Stimulated activated CD8-positive, alpha-beta memory T cell treated with anti-CD3 and anti-CD28 coated beads, Interleukin-7, amount 100 ng/mL, for 48 hours (primary cell): ENCODE results near the gene TAS1R1.

Experiments used
- DNase-seq, 2 donors: peaks; one replicate each; pipeline ENCODE4 v3.0.0-alpha.2; 2020; ENCODE audit warnings: low read depth in 1 of 2; ENCODE audit errors: extremely low read depth in 1 of 2

The TAS1R1 gene

DNA sequence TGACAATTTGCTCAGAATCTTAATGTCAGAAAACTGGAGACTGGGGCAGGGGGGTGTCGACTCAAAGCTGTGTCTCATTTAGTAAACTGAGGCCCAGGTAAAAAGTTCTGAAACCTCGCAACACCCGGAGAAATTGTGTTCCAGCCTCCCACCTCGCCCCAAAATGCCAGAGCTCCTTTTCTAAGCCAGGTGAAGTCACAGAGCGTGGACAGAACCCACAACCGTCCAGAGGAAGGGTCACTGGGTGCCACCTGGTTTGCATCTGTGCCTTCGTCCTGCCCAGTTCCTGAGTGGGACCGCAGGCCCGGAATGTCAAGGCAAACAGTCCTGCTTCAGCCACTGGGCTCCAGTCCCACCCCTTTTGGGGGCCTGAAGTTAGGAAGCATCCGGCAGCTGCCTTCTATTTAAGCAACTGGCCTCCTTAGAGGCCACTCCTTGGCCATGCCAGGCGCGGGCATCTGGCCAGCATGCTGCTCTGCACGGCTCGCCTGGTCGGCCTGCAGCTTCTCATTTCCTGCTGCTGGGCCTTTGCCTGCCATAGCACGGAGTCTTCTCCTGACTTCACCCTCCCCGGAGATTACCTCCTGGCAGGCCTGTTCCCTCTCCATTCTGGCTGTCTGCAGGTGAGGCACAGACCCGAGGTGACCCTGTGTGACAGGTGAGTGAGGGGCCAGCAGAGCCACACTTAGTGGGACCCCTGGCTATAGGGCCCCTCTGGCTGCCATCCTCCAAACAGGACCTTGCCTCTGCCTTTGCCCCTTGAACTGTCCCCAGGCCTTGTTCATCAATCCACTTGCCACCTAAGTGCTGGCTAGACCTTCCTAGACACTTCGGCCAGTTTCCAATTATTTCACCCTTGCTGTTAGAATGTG, at the start of gene TAS1R1:
TSS of gene TAS1R1 (plus strand) at position 401 of the 872 bp plus-strand sequence. CDS start at position 468, 67 bp downstream.
- no peak for DNase-seq

DNA sequence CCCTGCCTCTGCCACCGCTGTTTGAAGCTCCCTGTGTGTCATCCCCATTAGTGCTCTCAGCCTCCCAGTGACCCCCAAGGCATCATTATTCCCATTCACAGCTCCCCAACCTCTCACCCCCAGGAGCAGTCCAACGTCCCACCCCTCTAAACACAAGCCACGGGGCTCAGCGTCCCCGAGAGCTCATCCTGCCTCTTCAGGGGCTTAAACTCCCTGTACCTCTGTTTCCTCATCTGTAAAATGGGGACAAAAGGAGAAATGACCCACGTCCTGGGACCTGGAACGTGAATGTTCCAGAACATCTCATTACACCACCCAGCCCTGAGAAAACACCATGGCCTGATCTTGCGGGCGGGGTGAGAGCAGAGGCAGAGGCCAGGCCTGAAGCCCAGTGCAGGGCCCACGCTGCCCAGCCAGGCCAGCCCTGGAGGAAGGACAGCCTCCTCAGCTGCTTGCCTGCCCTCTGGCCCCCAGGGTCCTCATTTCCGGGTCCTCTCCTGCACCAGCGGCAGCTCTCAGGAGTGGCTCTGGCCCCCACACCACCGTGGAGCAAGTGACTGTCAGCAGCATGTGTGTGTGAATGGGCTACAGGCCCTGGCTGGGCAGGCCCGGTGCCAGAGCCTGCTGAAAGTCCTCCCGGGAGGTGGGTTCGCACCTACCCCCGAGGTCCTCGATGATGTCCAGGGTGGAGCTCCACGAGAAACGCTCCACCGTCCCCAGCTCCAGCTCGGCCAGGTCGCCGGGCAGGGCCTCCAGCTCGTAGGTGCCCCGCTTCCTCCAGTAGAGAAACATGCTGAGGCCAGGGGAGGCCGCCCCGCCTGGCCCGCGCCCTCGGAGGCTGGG, 49.5 kb upstream of the TAS1R1 start:
- no peak for DNase-seq

DNA sequence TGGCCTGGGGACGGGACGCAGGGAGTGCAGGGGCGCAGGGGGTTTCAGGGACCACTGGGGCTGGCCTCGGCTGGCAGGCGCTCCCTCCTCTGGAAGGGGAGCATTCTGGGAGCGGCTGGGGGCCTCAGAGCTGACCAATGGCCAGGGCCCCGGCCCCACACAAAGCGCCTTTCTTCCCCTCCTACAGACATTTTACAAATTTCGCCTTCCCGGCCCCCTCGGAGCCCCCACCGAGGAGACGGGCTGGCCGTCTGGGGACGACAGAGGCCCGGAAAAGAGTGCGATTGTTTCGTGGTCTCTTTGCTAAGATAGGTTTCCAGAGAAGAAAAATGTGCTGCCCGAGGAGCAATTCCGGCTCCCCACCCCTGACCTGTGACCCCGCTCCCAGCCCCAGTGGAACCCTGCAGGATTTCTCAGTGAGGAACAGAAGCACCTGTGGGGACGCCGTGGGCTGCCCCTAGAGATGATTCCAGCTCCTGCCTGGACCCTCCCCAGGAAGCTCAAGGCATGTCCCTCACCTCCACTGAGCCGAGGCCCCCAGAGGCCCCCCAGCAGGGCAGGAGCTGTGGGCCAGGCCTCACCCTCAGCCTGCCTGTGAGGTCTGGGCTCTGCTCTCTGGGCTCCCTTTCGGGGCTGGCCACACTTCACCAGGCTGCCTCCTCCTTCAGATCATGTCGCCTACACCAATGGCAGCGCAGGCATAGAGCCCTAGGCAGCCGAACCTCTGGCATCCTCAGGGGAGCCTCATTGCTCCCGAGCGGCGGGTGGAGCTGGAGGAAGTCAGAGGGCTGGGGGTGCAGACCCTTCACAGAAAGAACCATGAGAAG, 48.7 kb upstream of the TAS1R1 start:
- no peak for DNase-seq

DNA sequence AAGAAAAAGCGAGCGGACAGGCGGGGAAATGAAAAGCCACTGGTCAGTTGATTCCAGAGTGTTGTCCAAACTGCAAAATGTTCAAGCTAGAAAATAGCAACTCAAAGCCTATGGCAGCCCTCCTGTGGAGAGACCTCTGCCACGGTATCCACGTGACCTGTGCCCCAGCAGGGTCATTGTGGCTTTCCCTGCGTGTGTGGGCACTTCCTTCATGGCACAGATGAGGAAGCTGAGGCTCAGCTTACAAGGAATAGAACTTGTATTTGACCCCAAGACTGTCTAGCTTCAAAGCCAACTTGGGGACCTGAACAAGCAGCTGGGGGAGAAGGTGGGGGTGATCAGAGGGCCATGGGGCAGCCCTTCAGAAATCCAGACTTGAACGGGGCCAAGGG, 48.1 kb upstream of the TAS1R1 start:
- no peak for DNase-seq

DNA sequence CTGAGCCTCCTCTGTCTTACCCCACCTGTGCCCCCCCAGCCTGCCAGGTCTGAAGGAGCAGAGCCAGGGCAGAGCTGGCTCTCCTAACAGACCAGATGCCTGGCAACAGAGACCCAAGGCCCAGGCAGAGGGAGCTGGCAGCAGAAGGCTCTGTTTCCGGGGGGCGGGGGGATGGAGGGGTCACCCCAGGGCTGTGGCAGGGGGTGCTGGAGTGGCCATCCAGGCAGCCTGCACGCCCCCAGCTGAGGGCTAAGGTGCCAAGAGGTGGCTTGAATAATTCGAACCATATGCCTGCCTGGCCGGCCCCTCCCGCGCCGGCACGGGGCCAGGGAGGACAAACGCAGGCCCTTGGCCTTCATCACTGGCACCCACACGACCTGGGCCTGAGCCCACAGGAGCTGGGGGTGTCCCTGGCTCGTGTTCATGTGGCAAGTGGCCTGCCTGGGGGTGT, 47.6 kb upstream of the TAS1R1 start:
- no peak for DNase-seq

DNA sequence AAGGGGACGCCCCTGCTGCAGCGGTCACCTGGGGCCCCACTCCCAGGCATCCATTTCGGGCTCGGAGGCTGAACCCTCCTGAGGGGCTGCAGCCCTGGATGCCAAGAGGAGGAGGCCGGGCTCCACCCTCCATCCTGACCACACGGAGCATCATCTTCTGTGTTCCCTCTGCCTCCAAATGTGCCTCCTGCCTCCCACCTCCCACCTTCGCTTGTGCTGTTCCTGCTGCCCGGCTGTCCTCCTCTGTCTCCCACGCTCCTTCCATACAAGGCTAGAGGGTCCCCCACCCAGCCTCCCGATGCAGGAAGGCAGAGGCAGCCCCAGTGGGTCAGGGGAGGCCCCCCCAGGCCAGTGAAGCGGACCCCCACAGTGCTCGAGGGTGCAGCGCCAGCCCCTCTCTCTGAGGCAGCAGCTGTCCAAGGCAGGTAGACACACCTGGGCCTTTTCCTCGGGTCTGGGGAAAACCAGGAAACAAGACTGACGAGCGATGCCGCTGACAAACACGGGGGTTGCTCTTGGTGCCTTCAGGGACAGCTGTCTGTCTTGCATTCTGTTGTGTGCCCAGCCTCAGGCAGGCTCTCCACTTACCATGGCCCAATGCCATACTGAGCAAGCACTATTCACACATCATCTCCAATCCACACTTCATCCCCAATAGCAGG, 46.8 kb upstream of the TAS1R1 start:
- no peak for DNase-seq

DNA sequence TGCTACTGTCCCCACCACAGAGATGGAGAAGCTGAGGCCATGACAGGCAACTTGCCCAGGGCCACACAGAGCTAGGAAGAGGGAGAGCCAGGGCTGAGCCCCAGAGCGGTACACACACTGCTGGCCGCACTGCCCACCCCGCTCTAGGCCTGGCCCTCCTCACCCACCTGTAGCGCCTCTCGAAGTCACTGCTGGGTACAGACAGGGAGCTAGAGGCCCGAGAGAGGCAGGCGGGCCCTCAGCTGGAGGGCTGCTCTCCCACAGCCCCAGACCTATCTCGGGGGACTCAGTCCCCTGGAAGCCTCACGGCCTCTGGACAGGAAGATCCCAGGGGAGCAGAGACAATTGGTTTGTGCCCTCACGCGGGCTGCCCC, 46.3 kb upstream of the TAS1R1 start:
- no peak for DNase-seq

DNA sequence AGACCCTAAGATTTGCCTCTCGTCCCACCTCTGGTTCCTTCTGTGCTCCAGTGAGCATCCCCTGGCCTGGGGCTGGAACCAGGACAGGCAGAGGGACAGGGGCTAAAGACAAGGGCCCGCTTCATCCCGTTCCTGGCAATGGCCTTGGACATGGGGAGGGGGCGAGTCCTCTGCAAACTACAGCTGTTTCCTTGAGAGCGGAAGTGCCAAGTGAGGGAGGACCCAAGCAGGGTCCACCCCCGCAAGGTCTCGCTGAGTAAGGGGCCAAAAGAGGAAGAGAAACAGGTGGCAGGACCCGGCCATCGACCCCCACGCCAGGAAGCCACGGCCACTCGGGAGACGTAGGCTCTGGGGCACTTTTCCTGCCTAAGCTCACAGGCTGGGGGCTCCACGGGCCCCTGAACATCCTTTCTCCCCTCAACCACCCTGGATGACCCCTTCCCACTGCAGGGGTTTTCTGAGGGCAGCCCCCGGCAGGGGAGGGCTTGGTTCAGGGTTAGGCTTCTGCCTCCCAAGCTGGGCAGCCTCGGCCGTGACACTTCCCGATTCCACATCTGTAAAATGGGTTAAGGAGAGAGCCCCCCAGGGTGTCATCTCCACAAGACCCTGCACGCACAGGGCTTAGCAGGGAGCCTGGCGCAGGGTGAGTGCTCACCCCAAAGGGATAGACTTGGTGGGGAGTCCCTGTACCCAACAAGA, 45.7 kb upstream of the TAS1R1 start:
- no peak for DNase-seq

DNA sequence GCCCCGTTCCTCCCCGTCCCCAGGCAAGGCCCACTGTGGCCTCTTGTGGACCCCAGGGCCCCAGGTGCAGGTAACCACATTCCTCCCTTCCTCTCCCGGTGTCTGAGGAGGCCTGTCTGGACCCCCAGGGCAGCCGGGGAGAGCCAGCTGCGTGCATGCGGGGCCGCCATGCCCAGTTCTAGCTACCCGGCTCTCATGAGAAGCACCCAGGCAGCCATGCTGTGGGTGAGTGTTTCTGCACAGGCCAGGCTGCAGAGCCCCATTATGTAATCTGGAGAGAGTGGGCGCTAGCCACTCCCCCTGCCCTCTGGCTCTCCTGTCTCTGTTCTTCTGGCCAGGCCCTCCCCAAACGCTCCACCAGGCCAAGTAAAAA, 45.2 kb upstream of the TAS1R1 start:
- DNase-seq = no peak

DNA sequence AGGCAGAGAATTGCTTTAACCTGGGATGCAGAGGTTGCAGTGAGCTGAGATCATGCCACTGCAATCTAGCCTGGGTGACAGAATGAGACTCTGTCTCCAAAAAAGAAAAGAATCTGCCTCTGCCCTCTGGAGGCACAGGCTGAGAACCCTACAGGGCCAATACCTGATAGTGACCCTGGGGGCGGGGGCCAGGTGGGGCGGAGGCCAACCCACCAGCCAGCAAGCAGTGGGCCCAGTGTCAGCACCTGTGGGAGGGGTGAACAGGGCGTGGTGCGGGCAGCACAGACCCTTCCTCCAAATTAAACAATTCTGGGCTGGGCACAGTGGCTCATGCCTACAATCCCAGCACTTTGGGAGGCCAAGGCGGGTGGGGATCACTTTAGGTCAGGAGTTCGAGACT, 44.6 kb upstream of the TAS1R1 start:
- no peak for DNase-seq

DNA sequence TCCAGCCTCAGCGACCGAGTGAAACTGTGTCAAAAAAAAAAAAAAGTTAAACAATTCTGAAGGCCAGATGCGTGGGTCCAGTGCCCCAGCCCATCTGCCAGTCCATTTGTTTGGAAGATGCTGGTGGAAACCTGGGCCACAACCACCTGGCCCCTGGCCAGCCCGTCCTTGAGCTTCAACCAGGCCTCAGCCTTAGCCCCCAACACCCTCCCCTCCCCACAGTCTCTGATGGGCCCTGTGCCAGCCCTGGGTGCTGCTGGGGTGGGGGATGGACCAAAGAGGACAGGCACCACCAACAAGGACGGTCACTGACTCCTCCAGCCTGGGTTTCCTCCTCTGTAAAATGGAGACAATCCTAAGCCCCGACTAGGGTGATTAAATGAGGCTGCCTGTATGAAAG, 44.1 kb upstream of the TAS1R1 start:
- DNase-seq = no peak

DNA sequence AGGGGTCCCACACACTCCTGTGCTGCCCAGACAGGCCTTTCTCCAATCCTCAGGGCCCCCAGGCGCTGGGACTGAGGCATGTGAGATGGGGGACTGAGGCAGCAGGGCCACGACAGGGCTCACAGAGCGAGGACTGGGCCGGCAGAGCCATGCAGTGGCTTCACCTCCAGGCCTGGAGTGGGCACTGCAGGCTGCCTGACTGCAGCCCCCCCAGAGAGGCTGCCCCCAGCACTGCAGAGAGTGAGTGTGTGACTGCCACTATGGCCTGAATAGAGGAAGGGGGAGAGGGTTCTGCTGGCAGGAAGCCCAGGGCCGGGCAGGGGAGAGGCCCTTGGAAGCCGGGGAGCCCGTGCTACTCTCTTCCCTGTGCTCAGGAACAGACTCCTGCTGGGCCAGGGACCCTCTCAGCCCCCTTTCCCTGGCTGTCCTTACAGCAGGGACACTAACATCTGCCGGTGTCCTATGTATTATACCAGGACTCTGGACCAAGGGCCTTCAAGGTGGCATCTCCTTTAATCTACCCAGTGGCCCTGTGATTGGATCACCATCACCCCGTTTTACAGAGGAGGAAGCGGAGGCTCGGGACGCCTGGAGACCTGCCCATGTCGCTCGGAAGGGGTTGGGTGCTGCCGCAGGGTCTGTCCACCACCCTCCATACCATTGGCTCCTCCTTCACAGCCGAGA, 43.4 kb upstream of the TAS1R1 start:
- DNase-seq = no peak

DNA sequence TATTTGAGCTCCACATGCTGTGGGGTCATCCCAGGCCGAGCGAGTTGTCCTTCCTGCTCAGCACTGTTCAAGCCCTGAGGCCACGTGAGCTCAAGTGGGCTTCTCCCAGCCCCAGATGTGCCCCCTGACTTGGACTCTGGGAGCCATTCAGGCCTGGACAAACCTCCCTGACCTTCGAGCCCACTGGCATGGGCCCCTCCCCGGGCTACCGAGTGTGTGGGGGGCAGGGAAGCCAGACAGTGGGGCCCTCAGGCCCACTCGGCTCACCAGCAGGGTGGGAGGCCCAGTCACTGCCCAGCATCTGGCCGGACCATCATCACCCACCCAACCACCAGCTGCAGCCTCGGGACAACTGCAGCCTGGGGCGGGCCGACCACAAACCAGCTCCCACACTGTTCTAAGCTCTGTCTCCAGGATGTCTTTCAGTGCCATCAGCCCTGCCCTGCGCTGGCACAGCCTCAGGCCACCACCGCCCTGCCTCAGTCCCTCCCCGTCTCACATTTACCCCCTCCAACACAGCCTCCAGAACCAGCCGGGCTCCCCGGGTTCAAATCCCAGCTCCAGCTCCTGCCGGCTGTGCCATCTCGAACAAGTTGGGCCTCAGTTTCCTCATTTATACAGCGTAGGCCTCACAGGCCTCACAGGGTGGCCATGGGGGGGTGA, 42.7 kb upstream of the TAS1R1 start:
- no peak for DNase-seq

DNA sequence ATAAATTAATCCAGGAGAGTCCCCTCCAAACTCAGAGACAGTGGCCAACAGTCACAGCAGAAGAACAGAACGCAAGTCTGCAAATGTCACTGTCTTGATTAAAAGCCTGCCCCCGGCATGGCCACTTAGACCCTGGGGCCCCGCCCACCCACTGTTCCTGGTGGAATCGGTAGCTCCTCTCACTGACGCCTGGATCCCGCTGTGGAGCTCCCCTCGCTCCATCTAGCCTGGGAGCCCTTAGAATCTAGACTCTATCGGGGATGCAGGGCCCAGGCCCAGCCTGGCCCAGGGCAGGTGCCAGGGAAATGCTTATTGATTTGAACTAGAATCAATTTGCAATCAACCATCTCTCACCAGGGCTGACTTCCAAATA, 42.2 kb upstream of the TAS1R1 start:
- DNase-seq = no peak

DNA sequence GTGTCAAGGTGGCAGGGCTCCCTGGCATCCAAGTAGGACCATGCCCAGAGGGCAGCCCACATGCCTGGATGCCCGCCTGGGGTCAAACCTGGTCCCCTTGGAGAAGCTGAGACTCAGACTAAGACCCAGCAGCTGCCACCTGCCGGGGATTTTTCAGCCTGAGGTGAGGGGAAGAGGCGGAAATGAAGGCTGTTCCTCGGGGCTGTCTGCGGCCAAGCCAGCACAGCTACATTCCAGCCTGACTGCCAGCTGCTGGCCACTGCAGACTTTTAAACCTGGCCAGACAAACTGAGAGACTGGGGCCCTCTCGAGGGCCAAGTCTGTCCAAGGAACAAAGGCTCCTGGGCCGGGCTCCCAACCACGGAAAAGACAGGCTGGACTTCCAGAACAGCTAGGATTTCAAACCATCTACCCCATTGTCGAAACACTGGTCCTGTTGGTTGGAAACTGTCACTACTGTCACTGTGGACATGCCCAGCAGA, 41.7 kb upstream of the TAS1R1 start:
- DNase-seq = no peak

DNA sequence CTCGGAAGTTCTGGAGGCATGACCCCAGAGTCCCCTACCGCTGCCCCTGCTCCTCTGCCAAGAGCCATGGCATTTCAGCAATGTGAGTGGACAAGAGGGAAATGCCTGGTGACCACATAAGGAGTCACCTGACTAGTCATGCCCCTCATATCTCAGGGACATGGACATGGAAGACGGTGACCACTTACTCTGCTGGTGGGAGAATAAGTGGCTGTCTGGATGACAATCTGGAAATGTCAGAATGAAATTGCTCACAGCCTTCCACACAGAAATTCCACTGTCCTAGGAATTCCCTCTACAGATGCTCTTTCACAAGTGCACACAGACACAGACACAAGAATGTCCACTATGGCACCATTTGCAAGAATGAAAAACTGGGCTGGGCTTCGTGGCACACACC, 39.3 kb upstream of the TAS1R1 start:
- no peak for DNase-seq

DNA sequence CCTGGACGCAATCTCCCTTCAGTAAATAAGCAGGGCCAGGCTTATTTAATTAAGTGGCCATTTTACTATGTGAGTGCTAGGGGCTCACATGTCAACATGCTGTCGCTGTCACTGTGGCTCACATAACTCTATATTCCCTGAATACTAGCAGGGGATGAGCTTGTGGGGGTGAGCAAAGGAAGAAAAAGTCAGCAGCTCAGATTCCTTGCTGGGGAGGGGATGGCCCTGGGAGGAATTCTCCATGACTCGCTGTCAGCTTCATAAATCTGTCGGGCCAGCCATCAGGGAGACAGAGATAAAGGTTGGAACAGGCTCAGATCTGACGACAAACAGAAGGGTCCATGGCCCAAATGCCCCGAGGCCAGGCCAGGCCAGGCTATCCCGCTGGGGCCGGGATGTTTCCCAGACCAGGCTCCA, 37.7 kb upstream of the TAS1R1 start:
- DNase-seq = no peak

DNA sequence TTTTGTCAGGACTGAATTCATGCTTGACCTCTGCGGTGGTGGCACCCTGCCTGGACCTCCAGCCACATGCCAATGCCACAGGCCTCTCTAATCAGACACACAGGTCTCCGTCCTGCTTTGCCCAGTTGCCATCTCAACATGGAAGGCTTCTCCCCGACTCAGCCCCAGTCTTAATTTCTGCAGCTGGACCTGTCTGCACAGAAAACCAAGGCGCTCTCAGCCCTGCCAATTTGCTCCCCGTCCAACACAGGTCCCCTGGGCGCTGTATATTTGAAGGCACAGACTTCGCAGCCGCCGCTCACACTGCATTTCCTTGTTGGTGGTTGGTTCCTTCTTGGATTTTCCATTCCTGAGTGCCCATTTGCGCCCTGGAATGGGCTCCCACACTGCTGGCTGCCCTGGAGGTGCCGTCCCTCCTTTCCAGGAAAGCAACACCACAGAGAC, 35.6 kb upstream of the TAS1R1 start:
- no peak for DNase-seq
